GM18867 (cell line): ENCODE measurements around the gene COMMD3.

Source experiments
- ATAC-seq: cut with Tn5 transposase; IDR thresholded peaks from one replicate; pipeline ENCODE4 v1.9.1; 2021; ENCODE audit warnings: mild to moderate bottlenecking, moderate library complexity; ENCODE audit not compliant: unreplicated experiment

The COMMD3 gene

DNA sequence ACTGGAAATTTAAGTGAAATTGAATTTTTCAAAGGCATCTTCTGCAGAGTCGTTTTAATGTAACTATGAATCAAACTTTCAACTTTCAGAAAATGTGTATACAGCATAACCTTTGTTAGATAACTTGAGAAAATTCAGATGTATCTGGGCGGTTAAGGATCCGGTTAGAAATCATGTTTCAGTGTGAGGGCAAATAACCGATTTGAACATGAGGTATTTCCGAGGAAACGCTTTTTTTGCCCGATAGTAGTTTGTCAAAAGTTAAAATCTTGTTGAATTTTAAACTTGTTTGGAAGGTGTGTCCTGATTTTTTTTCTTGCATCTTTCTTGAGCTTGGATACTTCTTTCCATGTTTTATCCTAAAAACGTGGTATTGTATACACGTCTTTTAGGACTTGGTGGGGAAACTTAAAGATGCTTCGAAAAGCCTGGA, 3.4 kb downstream of the COMMD3 start:
- ATAC-seq: no peak

DNA sequence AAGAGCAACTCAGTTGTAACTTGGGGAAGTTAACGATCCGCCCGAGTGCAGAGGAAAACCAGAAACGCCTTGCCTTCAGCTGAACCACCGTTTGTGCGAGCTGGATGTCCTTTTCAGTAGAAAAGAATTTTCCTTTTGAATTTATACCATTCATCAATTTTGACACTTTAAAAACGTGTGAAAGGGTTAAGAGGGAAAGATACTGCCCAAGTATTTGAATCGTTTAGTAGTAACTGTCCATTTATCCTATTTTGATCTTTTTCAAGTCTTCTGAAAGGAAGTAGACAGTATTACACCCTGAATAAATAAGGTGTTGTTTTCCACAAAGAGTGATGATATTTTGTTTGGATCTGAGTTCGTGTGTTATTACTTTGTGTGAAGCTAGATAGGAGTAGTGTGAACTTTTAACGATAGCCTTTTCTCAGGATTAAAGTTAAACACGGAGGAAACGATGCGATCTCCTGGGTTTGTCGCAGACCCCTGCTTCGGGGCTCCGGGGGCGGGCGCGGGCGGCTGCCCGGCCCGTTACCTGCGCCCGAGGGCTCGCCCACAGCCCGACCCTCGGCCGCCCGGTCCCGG, 3.9 kb downstream of the COMMD3 start:
- ATAC-seq: no peak

DNA sequence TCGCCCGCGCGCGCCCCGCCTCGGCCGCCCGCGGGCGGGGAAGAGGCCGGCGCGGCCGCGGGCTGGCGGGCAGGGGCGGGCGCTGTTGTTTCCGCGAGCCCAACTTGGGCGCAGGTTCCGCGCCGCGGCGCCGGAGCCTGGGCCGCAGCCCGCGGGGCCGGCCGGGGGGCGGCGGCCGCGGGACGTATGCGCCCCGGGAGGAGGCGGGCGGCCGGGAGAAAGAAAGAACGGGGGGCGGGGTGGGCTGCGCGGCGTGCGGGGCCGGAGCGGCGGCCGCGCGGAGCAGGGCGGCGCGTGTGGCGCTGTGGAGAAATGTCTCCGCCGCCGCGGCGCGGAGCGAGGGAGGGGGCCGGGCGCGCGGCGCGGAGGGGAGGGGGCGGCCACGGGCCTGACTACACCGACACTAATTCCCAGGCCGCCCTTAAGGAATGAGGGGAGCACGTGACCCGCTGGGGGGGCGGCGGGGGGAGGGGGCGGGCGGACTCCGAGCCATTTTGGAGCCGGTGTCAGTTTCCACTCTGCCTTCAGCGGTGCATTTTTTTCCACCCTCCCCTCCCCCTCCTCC, 4.5 kb downstream of the COMMD3 start, which contains the start of gene BMI1:
Gene BMI1 (plus strand): TSS at position 509 of the 565 bp plus-strand sequence. CDS start 5,351 bp downstream, outside the sequence.
- ATAC-seq: peak; percentile 27

GRCh38 chr10:22321156-22321923, 5.2 kb downstream of the COMMD3 start:
- ATAC-seq: peak; percentile 22

GRCh38 chr10:22321924-22322640, 5.9 kb downstream of the COMMD3 start:
- ATAC-seq: no peak

GRCh38 chr10:22322641-22323160, 6.5 kb downstream of the COMMD3 start:
- ATAC-seq: no peak

DNA sequence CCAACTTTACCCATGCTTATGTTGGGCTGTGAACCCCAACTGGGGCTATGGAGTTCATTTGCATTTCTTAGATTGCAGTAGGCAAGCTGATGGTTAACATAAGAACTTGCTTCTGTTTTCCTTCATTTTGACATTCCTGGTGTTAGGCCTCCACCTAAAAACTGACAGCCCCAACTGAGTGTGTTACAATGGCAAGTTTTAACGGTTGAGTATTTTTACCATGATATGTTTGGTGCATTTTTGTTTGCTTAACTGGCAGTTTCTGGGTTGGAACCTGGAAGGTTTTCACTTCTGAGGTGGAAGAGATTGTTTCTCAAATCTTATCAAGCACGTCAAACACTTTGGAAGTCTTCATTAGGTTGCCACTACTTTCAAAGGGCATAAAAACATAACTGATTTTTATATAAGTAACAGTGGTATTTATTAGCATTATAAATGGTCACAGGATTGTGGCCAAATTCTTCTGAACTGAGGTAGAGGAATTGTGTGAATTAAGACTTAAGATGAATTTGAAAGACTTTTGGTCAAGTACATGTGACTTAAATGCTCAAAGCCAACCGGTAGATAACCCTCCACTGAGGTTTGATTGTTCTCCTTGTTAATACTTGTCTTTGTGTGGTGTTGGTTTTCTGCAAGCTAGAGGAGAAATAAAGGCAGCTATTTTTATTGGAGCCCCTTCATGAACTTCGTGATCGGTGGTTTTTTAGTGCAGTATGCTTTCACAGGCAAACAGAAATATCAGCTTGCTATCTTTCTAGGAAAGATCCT, 7.5 kb downstream of the COMMD3 start:
- no peak for ATAC-seq

DNA sequence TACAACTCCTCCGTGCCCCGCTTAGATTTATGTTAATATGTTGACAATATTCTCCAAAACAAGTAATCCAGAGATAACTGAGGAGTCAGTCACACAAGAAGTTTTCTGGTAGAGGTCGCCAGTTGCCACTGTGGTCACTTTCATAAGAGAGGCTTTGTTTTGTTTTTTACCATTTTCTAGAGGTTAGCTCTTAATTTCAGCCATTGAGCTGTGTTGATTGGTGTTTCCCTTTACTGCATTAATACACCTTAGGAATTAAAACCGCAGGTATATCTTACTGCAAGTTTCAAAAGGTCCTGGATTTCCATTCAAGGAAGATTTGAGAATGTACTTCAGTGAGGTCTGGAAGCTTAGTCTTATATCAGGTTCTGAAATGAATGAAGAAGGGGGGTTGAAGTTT, 8.2 kb downstream of the COMMD3 start:
- ATAC-seq: no peak

DNA sequence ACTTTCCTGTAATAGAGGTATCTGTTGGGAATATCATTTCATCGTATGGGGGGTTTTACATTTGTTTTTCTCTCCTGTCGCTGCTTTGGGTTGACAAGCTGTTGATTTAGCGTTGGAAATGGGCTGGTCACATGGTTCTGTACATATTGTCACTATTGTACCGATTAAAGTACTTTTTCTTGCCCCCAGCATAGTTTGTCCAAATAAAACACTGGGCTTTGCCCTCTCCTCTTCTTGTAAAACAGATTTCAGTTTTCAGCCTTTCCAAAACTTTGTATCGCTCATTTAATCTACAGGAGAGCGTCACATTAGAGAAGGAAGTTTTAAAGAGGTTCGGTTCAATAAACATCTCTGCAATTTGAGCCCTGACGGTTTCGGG, 8.7 kb downstream of the COMMD3 start:
- no peak for ATAC-seq

GRCh38 chr10:22325272-22326144, 9.3 kb downstream of the COMMD3 start:
- ATAC-seq: peak; percentile 50

- ATAC-seq: no peak
Observed at GRCh38 chr10:22326145-22326702, 10.0 kb downstream of the COMMD3 start.

- no peak for ATAC-seq
Observed at GRCh38 chr10:22329150-22329549, 13.0 kb downstream of the COMMD3 start.

DNA sequence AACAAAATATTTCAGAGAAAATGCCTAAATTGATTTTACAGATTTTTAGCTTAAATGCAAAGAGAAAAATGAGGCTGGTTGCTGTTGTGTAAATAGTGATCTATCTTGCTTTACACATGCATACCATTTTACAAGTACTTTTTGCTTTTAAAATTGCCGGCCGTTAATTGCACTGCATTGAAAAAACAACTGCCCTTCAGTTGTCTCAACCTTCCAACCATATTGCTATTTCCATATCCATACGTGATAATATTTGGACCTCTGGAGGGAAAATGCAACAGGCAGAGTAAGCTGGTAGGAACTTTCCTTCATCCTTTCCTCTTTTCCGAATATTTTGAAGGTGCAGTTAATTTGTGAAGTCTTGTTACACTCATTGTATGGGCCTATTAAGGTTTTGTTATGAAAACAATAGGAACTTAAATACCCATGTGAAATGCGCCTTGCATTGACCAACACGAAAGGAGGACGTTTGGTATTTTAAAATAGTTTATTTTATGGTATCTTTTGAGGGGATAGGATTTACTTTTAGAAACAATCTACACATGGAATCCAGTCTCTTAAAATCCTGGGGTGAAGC, 16.0 kb downstream of the COMMD3 start:
- no peak for ATAC-seq

DNA sequence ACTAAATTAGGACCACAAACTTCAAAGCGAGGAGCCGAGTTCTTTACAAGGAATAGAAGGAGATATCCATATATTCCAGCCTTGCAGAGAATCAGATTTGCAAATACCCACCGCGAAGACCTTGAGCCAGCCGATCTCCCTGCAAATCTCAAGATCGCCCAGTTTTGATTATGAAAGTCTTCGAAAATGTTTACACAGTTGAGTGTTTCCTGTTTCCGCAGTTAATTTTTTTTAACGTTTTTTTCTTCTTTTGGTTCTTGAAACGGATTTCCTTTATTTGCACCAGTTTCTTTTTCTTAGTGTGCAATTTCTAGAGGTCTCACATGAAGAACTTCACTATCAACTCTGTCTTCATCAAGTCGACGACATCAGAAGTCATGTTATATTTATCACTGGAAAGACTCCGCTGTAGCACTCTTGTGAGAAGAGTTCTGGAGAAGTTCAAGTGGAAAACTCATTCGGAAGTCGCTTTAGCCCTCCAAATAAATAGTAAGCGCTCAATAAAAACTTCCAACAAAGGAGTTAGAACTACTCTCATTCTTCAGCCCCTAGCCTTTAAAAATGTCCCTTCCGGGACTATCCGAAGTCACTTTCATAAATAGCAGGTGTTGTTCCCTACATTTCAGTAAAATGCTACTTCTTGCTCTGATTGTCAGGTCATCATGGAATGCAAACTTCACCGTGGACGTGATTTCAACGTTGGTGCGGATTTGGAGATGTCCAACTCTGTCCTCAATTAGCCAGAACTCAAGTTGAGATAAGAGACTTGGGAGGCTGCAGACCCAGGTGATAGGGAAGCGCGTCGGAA, 17.2 kb downstream of the COMMD3 start:
- no peak for ATAC-seq

DNA sequence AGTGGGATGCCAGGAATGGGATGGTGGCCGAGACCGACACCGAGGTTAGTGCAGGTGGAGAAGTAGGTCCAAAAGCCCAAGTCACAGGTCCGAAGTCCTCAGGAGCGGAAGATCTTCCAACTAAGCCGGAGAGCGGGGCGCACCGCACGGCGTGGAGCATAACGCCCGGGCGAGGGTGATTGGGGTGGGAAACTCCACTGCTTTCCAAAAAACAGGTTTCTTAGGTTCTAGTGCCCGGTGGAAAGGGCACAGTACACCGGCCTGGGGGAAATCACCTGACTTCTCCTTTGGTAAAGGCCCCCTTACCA, 17.7 kb downstream of the COMMD3 start:
- ATAC-seq: no peak

- ATAC-seq: no peak
Observed at GRCh38 chr10:22334414-22335172, 18.4 kb downstream of the COMMD3 start.

DNA sequence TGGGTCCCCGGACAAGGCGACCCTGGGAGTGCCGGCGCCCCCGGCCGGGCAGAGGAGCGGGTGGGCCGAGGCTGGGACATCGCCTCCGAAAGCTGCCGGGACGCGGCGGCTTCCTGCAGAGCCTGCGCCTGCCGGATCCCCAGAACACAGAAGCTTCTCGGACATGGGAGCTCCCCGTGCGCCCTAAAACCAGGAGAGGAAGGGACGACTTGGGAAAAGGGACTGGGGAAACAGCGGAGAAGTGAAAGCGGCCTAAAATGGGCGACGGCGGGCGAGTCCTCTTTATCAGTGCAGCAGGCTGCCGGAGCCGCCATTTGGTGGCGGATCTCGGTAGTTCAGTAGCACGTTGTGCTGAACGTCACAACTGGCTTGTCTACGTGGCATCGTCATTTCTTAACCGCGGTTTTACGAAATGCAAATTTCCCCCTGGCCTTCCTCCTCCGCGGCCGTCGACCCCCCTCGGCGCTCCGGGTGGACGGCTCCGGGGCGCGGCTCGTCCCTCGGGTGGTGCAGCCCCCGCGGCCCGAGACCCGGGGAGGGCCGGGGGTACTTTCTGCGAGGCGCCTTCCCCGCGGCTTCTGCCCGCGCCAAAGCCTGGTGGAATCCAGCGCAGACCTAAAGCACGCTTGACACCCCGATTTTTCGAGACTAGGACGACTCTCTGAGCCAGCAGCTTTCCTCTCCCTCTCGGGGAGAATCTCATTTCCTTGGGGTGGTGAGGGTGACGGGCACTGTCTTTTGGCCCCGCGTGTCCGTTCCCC, 19.2 kb downstream of the COMMD3 start:
- peak; percentile 41 for ATAC-seq
